Measurements from ENCODE around the gene CCNJL.

CCNJL gene

DNA sequence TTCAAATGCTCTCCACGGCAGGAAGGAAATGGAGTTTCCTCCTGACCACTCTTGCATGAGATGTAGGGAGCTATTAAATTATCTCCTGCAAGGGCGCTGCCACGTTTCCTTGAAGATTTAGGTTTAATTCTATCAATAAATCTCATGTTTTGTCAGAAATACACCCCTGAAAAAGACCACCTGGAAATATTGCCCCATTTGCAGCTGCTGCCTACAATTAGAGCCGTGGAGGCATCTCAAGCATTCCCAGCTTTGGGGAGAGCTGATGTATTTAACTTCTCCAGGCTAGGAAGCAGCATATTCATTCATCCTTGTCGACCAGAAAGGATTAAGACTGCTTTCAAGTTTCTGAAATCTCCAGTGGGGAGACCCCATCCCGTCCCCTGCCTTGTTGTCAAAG is 40.5 kb downstream of the CCNJL start:
- ATAC-seq (ENCODE audit: low read depth), result no peak
- Mint-ChIP-seq H3K9me3 (no peaks in the 10 kb centered on the region), H3K27ac (no peak overlapping the region)

GRCh38 chr5:160271396-160271795 is 41.0 kb downstream of the CCNJL start:
- H3K27me3 Mint-ChIP-seq, result peaks cover 7% of the 10 kb centered on the region
- DNase-seq (ENCODE audit: low spot score in 2 of 2) (no peak), ATAC-seq (ENCODE audit: low read depth) (no peak)
- H3K4me3 Mint-ChIP-seq, result no peak overlapping the region
- H3K4me1 Mint-ChIP-seq, result peaks cover 6% of the 10 kb centered on the region
- H3K36me3 Mint-ChIP-seq, result no peaks in the 10 kb centered on the region
- H3K27ac Mint-ChIP-seq, result no peak overlapping the region
- no peaks in the 10 kb centered on the region for H3K9me3 Mint-ChIP-seq

More for the DNA sequence above, 40.5 kb downstream of the CCNJL start:
- H3K27me3 Mint-ChIP-seq, result peaks cover 8% of the 10 kb centered on the region
- DNase-seq (ENCODE audit: low spot score in 2 of 2), result no peak
- H3K4me1 Mint-ChIP-seq, result peaks cover 6% of the 10 kb centered on the region
- no peak overlapping the region for H3K4me3 Mint-ChIP-seq
- no peaks in the 10 kb centered on the region for H3K36me3 Mint-ChIP-seq

- no peak for ATAC-seq (ENCODE audit: low read depth)
- H3K27me3 Mint-ChIP-seq, result peaks cover 6% of the 10 kb centered on the region
- DNase-seq (ENCODE audit: low spot score in 2 of 2), result no peak
- no peaks in the 10 kb centered on the region for H3K9me3 Mint-ChIP-seq
- peaks cover 6% of the 10 kb centered on the region for H3K4me1 Mint-ChIP-seq
- H3K27ac Mint-ChIP-seq, result no peak overlapping the region
- no peak overlapping the region for H3K4me3 Mint-ChIP-seq
- no peaks in the 10 kb centered on the region for H3K36me3 Mint-ChIP-seq
Observed at GRCh38 chr5:160270704-160271103, 41.7 kb downstream of the CCNJL start.

GRCh38 chr5:160269017-160269416 is 43.3 kb downstream of the CCNJL start:
- H3K27ac Mint-ChIP-seq, result no peak overlapping the region
- H3K4me1 Mint-ChIP-seq, result peaks cover 6% of the 10 kb centered on the region
- DNase-seq (ENCODE audit: low spot score in 2 of 2) (no peak), ATAC-seq (ENCODE audit: low read depth) (no peak)
- no peak overlapping the region for H3K4me3 Mint-ChIP-seq
- no peaks in the 10 kb centered on the region for H3K36me3 Mint-ChIP-seq
- no peaks in the 10 kb centered on the region for H3K9me3 Mint-ChIP-seq
- peaks cover 4% of the 10 kb centered on the region for H3K27me3 Mint-ChIP-seq

GRCh38 chr5:160268121-160268520 is 44.2 kb downstream of the CCNJL start:
- H3K4me3 Mint-ChIP-seq, result no peak overlapping the region
- peaks cover 6% of the 10 kb centered on the region for H3K4me1 Mint-ChIP-seq
- no peak for ATAC-seq (ENCODE audit: low read depth)
- peaks cover 4% of the 10 kb centered on the region for H3K27me3 Mint-ChIP-seq
- H3K27ac Mint-ChIP-seq, result no peak overlapping the region
- H3K9me3 Mint-ChIP-seq, result no peaks in the 10 kb centered on the region
- H3K36me3 Mint-ChIP-seq, result no peaks in the 10 kb centered on the region
- DNase-seq (ENCODE audit: low spot score in 2 of 2), result no peak

GRCh38 chr5:160266752-160267345 is 45.5 kb downstream of the CCNJL start:
- no peak overlapping the region for H3K27ac Mint-ChIP-seq
- peaks cover 8% of the 10 kb centered on the region for H3K27me3 Mint-ChIP-seq
- DNase-seq (ENCODE audit: low spot score in 2 of 2) (no peak), ATAC-seq (ENCODE audit: low read depth) (no peak)
- no peak overlapping the region for H3K4me3 Mint-ChIP-seq
- peaks cover 11% of the 10 kb centered on the region for H3K4me1 Mint-ChIP-seq
- H3K36me3 Mint-ChIP-seq, result no peaks in the 10 kb centered on the region
- H3K9me3 Mint-ChIP-seq, result no peaks in the 10 kb centered on the region

DNA sequence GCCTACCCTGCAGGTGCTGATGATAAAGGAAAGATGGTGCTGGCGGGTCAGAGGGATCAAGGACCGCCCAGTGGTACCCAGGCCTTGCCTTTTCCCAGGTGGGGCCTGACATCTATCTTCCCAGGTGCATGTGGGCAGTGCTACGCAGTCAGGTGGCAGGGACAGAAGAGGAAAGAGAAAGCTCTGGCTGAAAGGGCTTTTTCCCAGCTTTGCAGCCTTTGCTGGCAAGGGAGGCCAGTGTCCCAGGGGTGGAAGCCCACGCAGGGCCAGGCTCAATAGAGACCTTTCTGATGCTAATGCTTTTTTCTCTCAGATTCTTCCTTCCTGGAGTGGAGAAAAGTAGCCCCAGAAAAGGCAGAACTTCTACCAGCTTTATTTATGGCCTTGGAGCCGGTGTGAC is 46.3 kb downstream of the CCNJL start:
- Mint-ChIP-seq H3K4me3 (no peak overlapping the region), H3K27me3 (peaks cover 8% of the 10 kb centered on the region), H3K4me1 (peaks cover 7% of the 10 kb centered on the region), H3K9me3 (no peaks in the 10 kb centered on the region), H3K27ac (no peak overlapping the region), H3K36me3 (no peaks in the 10 kb centered on the region)
- ATAC-seq (ENCODE audit: low read depth) (no peak), DNase-seq (ENCODE audit: low spot score in 2 of 2) (no peak)

- ATAC-seq (ENCODE audit: low read depth), result no peak
- no peak for DNase-seq (ENCODE audit: low spot score in 2 of 2)
- Mint-ChIP-seq H3K36me3 (no peaks in the 10 kb centered on the region), H3K27me3 (peaks cover 10% of the 10 kb centered on the region), H3K9me3 (no peaks in the 10 kb centered on the region), H3K27ac (no peak overlapping the region), H3K4me1 (peaks cover 12% of the 10 kb centered on the region), H3K4me3 (no peak overlapping the region)
Observed at GRCh38 chr5:160263326-160263855, 49.0 kb downstream of the CCNJL start.

DNA sequence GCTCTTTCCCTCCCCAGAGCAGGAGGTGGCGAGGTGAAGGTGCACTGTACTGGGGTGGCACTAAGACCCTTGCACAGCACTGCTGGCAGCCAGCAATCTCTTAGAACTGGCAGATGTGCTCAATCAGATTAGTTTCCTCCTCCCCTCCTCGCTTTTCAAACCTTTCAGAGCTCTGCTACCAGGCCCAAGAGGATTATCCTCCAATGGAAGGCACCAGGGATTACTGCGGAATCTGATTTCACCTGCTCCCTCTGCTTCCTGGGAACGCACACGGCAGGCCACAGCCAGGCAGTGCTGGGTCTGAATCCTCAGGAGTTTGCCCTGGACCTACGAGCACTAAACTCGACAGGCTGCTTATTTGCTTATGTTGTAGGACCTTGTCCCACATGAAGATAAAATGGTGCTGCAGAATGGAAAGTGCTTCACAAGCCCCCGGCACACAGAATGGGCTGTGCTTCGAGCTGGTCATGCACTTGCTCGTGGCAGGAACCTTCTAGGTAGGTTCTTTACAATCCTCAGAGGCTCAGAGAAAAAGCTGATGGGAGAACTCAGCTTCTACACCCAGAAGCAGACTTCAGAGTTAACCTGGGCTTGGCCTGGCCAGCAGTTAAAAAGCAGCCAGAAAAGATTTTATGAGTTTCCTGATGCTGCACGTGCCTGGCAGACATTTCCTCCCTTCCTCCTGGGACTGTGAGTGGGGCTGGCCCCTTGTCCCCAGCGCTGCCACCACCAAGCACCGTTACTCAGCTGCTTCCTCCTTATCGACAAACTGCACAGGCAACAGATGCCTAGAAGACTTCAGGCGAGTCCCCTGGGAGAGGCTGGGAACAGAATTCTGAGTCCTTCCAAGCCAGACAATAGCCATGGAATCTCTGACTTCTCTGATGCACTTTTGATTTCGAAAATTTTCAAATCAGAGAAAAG is 50.0 kb downstream of the CCNJL start:
- no peaks in the 10 kb centered on the region for H3K36me3 Mint-ChIP-seq
- DNase-seq (ENCODE audit: low spot score in 2 of 2) (no peak), ATAC-seq (ENCODE audit: low read depth) (no peak)
- H3K9me3 Mint-ChIP-seq, result no peaks in the 10 kb centered on the region
- H3K4me1 Mint-ChIP-seq, result peaks cover 12% of the 10 kb centered on the region
- no peak overlapping the region for H3K4me3 Mint-ChIP-seq
- no peak overlapping the region for H3K27ac Mint-ChIP-seq
- H3K27me3 Mint-ChIP-seq, result peaks cover 12% of the 10 kb centered on the region

DNA sequence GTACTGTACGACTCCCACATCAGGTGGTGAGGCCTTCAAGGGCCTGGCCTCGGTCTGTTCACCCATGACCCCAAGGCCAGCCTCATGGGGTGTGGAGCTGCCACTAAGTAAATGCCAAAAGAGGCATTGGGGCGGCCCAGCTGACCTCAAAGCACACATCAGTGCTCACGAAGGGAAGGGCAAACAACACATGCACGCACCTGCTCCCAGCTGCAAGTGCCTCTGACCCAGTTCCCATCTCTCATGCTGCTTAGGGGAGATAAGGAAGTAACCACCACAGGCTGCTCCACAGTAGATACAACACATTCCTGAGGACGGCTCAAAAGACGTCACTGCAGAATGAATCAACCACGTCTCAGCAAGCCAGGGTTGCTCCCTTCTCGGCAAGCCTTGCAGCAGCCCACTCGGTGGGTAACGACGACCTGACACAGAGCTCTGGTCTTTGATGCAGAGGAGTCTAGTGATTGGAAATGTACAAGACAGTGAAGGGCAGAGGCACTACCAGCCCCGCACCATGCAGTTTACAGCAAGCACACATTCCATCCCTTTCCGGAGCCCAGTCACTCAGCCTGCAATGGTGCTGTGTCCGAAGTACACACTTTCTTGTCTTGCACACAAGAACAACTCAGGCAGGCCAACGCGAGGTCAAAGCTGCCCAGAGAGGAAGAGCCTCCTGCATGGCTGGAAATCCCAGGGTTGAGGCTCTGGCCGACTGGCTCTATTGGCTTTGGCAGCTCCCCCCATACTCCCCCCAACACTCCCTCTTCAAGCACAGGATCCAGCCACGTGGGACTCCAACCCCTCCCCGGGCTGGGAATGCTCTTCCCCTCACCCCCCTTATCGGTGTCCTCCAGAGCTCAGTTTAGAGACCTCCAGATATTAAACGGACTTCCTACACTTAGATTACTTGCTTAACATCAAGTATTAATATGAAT is 51.2 kb downstream of the CCNJL start:
- no peaks in the 10 kb centered on the region for H3K9me3 Mint-ChIP-seq
- no peak overlapping the region for H3K27ac Mint-ChIP-seq
- peaks cover 12% of the 10 kb centered on the region for H3K27me3 Mint-ChIP-seq
- DNase-seq (ENCODE audit: low spot score in 2 of 2) (no peak), ATAC-seq (ENCODE audit: low read depth) (peak; percentile 26)
- peaks cover 12% of the 10 kb centered on the region for H3K4me1 Mint-ChIP-seq
- no peak overlapping the region for H3K4me3 Mint-ChIP-seq
- no peaks in the 10 kb centered on the region for H3K36me3 Mint-ChIP-seq

DNA sequence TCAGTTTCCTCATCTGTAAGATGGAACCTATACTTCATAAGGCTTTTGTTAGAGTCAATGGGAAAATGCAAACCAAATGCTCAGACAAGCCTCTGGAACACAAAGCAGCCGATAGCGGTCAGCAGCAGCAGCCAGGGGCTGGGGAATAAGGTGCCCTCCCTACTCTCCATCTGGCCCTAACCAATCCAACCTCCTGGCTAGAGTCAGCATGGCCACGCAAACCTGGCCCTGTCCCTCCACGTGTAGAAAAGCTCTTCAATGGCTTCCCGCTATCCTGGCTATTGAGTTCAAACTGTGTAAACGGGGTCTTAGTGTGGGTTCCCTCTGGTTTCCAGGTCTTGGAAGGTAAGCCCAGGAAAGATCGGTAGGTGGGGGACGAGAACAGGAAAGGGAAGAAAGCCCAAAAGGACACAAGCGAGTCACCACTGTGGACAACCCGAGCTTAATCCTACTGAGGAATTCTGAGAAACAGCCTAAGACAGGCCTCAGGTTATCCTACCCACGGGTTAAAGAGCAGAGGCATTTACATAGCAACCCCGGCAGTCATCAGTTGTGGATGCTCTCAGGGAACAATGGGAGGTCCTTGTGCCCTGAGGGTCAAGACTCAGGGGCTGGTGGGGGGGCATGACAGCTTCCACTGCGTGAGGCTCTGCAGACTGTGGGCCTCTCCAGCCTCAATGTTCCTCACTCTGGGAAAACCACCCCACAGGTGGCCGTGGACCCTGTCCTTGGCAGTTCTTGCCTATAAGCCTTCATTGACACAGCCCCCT is 52.2 kb downstream of the CCNJL start:
- peaks cover 12% of the 10 kb centered on the region for H3K27me3 Mint-ChIP-seq
- H3K27ac Mint-ChIP-seq, result no peak overlapping the region
- DNase-seq (ENCODE audit: low spot score in 2 of 2) (no peak), ATAC-seq (ENCODE audit: low read depth) (no peak)
- no peaks in the 10 kb centered on the region for H3K36me3 Mint-ChIP-seq
- peaks cover 12% of the 10 kb centered on the region for H3K4me1 Mint-ChIP-seq
- no peaks in the 10 kb centered on the region for H3K9me3 Mint-ChIP-seq
- H3K4me3 Mint-ChIP-seq, result no peak overlapping the region

DNA sequence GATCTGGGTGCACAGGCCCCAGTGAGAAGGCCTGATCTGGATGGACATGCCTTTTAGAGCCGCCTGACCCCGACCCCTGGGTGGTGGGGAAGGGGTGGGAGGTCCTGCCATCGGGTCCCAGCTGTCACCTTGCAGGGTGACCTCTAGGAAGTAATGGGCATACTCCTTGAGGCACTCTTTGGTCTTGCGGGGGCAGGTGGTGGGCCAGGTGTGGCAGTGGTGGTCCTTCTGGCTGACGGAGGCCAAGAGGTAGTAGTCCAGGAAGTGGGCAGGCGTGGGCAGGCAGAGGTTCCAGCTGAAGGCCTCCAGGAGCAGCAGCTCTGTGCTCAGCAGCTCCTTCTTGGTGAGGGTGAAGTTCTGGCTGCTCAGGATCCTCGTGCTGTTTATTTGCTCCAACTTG is 53.0 kb downstream of the CCNJL start:
- Mint-ChIP-seq H3K27ac (no peak overlapping the region), H3K4me3 (no peak overlapping the region), H3K9me3 (no peaks in the 10 kb centered on the region), H3K36me3 (no peaks in the 10 kb centered on the region), H3K4me1 (peaks cover 12% of the 10 kb centered on the region), H3K27me3 (peaks cover 10% of the 10 kb centered on the region)
- ATAC-seq (ENCODE audit: low read depth), result no peak
- DNase-seq (ENCODE audit: low spot score in 2 of 2), result no peak

GRCh38 chr5:160254706-160255105 is 57.7 kb downstream of the CCNJL start:
- H3K27ac Mint-ChIP-seq, result no peak overlapping the region
- no peaks in the 10 kb centered on the region for H3K36me3 Mint-ChIP-seq
- H3K4me3 Mint-ChIP-seq, result no peak overlapping the region
- H3K4me1 Mint-ChIP-seq, result no peaks in the 10 kb centered on the region
- H3K9me3 Mint-ChIP-seq, result no peaks in the 10 kb centered on the region
- H3K27me3 Mint-ChIP-seq, result peaks cover 2% of the 10 kb centered on the region
- DNase-seq (ENCODE audit: low spot score in 2 of 2) (no peak), ATAC-seq (ENCODE audit: low read depth) (no peak)

Data from memory B cell (primary cell).